Measurements from ENCODE around the gene LINGO4. TPM values are rescaled to one million over a fixed set of nuclear protein-coding genes. Genes with fewer than 3 reads are reported as not detected.

The LINGO4 gene
- total RNA-seq, 1 experiment from 2014 or later = not detected

DNA sequence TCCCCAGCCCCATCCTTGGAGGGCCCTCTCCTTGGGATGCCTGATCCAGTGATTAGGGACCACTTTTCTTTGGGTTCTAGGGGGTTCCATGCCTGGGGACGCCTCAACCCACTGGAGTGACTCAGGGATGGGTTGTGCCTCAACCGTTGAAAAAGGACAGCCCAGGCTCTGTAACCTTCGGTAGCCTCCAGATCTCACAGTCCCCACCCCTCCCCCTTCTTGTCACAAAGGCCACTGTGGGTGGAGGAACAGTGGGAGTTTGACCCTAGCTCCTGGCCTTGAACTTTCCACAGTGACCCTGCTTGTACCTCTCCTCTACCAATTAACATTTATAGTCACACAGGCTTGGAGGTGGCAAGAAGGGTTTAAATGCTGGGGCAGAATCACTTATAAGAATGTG, 29.0 kb upstream of the LINGO4 start:
- no peak for DNase-seq (ENCODE audit: low read depth)

DNA sequence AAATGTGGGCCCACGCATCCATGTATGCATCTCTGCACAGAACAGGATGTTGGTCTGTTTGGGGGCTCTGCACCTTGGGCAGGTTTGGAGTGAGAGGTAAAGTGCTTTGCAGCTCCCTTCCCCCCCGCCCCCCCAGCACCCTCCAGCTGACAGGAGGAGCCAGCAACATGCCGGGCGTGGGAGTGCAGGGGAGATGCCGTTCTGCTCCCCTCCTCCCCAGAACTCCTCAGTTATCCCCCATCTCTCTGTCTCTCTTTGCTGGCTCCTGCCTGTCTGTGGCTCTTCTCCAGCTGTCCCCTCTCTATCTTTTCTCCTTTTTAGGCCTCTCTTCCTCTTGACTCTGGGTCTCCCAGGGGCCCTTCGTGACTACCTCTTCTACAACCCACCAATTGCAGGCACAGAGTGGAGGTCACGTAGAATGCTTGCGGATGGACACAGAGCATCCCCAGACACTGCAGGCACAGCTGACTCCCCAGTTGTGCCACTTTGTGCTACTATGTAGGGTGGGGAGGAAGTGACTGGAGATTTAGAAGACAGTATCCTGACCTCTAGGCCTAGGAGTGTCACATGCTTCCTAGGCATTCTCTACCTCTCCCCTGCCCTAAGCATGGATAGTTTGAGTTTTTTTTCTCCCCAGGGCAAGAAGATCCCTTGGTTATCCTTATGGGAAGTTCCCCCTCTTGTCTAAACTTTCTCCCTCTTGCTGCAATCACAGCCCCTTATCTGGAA, 28.1 kb upstream of the LINGO4 start:
- no peak for DNase-seq (ENCODE audit: low read depth)

DNA sequence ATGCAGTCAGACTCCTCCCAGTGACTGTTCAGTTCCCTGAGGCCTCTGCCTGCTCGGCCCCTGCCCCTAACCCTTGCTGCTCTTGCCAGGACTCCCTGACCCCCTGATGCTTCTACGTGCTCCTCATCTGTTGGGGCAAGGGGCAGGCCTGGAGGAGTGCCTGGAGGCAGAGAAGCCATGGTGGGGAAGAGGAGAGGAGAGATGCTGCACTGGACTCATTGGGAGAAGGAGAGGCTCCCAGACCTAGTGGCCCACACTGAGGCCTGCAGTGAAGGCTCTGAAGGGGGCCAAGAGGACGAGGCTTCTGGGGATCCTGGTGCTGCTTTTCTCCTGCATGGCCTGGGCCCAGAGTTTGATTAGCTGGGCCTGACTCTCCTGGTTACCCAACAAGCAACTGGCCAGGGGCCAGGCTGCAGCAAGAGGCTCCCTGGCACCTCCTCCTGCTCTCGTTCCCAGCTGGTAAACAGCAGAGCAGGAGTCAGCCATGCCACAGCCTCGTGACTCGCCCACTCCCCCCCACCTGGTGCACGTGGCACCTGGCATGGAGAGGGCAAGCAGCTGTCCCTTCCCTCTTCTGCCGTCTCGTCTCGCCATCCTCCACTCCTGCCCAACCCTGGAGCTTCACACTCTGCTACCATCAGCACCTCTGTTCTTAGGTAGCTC, 27.2 kb upstream of the LINGO4 start:
- DNase-seq (ENCODE audit: low read depth) = peak; percentile 21

DNA sequence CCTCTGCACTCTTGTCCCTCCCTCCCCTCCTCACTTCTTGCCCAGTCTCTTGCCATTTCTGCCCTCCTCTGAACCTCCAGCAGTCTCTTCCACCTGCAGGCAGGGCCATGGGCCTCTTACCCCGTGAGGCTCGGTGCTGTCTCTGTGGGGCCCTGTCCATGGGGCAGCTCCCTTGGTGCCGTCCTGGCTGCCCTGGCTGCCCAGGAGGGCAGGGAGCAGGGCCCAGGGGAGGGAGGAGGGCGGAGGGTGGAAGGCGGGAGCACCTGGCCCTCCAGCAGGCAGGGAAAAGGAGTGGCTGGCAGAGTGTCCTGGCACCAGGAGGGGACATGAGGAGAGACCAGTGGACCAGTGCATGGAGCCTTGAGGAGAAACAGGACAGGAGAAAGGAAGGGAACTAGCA, 26.4 kb upstream of the LINGO4 start, which contains the start of gene RORC:
TSS of gene RORC (minus strand) at position 198 of the 400 bp plus-strand sequence. CDS start at position 160, 38 bp downstream.
- DNase-seq (ENCODE audit: low read depth) = no peak

DNA sequence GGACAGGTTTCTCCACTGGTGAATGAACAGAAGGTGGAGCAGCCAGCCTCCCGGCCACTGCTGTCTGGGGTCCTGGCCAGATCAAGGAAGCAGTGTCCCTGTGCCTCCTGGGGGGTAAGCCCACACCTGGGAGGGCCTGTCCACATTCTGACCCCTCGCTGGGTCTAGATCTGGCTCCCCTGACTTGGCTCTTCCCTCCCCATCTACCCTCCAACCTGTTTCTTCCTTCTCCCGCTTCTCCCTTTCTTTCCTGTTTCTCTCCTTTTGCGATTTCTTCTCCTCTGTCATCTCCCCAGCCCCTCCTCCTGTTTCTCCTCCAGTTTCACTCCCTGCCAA, 26.0 kb upstream of the LINGO4 start:
- DNase-seq (ENCODE audit: low read depth) = no peak

DNA sequence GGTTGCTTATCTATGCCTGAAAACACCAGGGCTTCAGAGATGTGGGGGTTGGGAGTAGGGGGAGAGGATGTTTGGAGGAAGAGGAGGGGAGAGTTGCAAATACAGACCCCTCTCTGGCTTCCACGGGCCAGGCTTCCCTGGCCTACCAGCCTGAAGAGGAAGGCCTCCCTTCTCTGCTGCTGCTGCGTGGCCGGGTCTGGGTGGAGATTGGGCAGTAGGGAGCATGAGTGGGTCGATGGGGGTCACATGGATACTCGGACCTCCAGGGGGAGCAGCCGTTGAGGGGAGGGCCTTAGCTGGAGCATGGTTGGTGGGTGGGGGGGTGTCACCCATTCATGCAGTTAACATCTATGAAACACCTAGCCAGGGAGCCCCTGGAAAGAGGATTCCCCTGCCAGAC, 24.8 kb upstream of the LINGO4 start:
- no peak for DNase-seq (ENCODE audit: low read depth)

DNA sequence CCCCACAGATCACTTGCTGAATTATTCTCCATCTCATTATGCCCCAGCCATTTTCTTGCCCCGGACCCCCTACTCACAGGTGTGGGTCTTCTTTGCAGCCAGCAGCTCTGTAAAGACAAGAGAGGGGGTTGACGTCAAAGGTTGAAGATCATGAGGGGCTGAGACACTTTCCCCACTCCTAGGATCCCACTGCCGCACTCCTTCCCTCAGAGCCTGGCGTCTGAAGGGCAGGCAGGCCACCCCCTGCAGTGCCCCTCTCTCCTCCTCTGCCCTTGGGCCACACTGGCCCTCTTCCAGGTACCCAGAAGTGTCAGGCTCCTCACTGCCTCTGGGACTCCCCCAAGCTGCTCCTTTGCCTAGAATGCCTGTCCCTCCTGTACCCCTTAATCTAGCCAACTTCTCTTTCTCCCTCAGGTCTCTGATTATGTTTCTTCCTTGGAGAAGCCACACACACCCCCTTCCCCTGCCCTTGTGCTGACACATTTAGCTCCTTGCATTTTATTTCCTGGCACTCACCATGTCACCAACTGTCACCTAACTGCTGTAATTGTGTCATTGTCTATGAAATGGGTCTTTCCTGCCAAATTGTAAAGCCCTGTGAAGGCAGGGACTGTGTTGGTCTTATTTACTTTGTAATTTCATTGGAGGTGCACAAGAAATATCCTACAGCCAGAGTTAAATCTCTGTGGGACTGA, 24.3 kb upstream of the LINGO4 start:
- no peak for DNase-seq (ENCODE audit: low read depth)

DNA sequence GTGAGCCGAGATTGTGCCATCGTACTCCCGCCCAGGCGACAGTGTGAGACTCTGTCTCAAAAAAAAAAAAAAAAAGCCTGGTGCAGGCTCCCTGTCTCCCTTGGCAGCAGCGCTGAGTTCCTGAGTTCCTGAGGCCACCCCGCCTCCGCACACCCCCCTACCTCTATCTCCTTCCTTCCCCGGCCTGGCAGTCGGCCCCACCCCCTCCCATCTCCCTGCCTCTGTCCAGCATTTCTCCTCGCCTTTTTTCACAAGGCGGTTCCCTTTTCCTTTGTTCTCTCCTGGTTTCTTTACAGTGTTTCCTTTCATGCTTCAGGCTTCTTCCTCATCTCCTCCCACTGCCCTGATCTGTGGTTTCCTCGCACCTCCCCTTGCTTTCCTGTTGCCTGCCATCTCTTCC, 23.7 kb upstream of the LINGO4 start:
- DNase-seq (ENCODE audit: low read depth) = peak; percentile 74

DNA sequence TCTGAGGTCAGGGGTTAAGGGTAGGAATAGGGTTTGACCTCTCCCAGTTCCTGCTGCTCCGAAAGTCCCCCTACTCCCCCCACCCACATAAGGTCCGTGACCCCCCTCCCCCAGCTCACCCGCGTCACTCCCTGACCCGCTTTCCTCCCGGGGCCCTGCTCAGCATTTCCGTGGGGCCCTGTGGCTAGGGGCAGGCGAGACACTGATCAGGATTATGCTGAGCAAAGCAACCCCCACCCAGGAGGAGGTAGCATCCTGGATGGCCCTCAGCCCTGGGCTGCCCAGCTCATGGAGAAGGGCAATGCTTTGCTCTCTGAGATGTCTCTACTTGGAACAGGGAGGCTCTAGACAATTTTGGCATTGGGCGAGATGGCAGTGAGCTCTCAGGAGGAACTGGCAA, 22.6 kb upstream of the LINGO4 start:
- DNase-seq (ENCODE audit: low read depth) = no peak

DNA sequence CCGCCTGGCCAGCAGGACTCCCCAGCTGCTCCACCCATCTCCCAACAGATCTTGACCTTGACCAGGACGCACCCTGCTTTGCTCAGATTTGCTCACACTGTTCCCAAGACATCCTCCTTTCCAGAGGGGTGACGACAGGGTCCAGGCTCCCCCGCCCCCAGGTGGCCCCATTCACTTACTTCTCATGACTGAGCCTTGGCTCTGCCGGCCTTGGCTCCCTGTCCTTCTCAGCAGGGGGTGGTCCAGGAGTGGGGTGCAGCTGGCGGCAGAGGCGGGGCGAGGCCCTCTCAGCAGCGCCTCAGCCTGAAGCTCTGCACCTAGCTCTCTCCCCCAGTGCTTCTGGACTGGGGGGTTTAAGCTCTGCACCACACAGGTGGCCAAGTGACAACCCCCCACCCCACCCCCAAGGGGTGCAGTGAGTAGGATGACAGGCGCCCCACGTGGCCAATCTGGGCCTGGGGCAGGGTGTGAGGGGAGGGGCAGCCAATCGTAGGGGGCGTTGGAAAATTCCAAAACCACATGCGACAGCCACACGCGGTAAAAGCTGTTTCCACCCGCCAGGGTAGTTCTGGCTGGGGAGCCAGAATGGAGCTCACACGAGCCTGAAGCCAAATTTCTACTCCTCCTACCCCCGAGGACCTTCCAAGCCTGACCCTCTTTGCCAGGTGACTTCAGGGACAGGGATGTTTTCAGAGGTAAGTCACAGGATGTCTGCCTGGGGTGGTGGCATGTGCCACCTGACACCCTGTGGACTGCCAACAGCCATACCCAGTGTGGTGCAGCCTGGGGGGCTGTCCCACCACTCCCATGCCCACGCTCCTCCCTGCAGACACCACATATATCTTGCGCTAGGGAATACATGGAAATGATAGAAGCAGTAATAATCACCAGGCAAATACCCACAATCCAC, 20.8 kb upstream of the LINGO4 start:
- no peak for DNase-seq (ENCODE audit: low read depth)

DNA sequence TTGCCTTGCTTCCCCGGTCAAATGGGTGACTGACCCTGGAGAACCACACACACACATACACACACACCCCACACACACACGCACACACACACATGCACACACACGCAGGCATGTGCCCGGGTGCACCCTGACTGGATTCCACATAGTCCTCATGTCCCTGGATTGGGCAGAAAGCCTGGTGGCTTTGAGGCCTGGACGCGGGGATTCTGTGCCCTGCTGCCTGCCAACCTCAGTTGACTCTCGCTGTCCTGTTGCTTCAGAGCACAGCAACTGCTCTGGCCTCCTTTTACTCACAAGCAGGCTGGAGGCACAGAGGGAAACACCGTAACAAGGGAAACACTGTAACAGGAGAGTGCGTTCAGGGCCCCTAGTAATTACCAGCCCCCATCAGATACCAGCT, 20.0 kb upstream of the LINGO4 start:
- DNase-seq (ENCODE audit: low read depth) = no peak

DNA sequence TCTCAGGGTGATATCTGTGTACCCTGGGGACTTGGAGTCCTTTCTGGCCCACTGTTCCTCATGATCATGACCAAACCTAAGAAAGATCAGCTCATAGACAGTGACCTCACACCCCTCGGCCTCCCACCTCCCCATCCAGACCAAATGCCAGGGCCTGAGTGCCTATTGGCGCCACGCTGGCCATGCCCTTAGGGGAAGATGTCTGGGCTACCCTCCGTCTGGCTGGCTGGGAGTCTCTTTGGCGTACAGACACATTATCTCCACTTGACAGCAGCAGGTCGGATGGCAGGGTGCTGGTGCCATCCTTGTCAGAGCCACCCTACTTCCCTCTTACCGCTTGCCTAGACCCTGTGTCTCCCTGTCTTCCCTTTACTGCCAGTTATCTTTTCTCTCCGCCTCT, 18.0 kb upstream of the LINGO4 start:
- DNase-seq (ENCODE audit: low read depth) = no peak

DNA sequence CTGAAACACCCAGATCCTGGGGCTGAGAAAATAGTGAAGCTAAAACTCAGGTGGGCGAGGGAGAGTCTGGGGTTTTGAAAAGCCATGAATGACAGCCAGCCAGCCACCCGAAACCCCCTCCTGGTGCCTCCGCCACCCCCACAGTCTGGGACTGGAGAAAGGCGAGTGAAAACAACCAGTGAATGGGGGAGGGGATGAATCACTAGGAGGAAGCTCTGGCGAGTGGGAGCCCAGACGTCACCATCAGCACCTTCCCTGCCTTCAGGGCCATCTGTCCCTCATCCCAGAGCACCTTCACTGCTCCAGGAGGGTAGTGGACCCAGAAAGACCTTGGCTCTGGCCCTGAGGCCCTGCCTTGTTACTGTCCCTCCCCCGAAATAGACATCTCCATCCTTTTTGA, 17.2 kb upstream of the LINGO4 start:
- peak; percentile 23 for DNase-seq (ENCODE audit: low read depth)

DNA sequence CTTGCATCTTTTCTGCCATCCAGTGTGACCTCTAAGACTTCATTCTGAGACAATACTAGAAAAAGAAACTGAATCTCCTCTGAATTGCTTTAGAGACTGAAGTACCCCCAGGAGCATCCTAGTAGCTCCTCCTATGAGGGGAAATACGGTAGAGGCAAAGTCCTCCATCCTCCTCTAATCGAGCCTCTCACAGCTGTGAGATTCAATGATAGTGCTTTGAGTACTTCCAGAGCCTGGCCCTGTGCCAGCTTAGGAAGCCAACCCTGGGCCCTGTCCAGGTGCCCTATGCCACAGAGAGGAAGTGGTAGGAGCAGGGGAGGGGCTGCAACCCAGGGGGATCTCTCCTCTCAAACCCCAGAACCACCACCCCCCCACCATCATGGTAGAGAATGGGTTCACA, 15.7 kb upstream of the LINGO4 start:
- DNase-seq (ENCODE audit: low read depth) = no peak

DNA sequence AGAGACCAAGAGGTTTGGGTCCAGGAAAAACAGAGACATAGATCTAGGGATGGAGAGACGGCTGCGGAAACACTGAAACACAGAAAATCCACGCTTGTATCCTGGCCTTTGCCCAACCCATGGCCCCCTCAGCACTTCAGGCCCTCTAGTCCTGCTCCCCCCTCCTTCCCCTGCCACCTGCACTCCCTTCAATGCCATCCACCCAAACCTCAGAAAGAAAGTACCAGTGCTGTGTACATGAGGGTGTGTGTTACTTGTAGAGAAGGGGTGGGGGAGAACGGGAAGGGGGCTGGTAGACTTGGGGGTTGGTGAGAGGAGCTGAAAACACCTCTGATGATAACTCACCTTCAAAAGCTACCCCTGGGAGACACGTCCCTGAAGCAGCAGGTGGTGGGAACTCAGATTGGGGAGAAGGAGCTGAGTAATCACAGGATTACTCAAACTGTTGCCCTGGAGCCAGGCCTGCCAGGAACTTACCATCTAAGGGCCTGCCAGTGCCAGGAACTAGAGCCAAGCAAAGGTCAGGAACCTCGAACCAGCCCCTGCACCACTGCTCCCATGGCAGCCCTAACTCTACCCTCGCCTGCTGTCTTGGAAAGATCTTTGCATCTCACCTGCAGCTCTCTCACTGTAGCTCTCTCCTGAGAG, 14.9 kb upstream of the LINGO4 start:
- peak; percentile 19 for DNase-seq (ENCODE audit: low read depth)

DNA sequence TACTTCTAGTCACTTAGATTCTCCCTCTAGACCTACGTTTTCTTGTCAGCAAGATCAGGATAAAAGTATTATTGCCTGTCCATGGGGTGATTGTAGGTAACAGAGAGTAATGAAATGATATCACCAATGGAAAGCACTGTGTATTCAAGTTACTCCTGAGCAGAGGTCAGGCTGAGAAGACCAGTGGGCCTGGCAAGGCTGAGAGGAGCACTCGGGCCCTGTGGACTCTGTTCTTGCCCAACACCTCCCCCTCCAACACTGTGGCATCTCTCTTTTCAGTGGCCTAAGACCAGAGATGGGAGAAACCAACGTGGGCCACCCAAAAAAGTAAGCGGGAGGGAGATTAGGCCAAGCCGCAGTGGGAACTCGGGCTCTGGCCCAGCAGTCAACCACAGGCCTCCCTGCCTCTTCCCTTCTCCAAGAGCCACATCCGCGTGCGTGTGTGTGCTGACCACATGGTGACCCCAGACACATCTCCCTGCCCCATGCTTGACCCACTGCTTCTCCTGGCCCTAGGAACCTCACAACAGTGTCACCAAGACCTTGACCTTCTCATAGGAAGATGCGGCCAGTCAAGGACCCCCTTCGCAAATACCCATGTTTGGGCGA, 14.1 kb upstream of the LINGO4 start:
- DNase-seq (ENCODE audit: low read depth) = no peak

DNA sequence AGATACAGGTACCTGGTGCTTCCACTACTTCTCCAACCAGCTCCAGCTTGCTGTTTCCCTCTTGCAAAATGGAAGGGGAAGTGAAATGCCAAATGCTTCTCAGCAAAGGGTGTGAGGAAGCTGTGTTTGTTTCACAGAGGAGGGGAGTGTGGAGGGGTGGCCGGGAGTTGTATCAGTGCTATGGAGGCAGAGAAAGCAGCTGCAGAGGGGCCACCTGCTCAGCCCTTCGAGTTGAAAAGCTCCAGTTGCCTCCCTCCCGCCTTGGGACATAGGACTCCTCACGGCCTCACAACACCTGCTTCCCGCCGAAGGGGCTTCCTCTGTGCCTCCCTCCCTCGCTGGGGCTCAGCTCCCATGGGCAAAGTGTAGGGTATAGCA, 12.1 kb upstream of the LINGO4 start:
- DNase-seq (ENCODE audit: low read depth) = no peak

DNA sequence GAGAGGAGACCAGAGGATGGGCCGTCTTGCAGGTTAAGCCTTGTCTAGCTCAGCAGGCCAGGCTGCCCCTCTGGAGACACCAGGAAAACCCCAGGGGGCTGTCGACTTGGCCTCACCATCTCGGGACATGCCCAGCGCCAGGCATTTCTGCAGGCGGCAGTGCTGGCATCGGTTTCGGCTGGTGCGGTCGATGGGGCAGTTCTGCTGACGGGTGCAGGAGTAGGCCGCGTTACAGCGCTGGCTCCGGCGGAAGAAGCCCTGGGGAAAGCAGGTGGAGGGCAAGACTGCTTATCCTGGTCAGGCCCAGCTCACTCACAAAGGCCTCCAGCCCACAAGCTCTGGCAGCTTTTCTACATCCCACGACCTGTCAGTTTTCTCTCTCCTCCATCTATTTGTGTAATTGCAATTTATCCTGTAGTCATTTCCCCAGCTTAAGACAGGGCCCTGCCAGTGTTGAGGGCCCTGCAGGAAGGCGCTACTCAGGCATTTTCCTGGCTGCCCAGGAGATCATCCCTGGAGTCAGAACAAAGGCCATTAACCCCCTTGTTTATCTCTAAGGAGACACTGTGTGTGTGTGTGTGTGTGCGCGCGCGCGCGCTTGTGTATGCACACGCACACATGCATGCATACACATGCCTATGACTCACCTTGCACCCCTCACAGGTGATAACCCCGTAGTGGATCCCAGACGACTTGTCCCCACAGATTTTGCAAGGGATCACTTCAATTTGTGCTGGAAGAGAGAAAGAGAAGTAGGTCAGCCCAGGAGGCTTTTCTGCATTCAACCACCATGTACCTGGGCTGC, 11.5 kb upstream of the LINGO4 start:
- DNase-seq (ENCODE audit: low read depth) = no peak

DNA sequence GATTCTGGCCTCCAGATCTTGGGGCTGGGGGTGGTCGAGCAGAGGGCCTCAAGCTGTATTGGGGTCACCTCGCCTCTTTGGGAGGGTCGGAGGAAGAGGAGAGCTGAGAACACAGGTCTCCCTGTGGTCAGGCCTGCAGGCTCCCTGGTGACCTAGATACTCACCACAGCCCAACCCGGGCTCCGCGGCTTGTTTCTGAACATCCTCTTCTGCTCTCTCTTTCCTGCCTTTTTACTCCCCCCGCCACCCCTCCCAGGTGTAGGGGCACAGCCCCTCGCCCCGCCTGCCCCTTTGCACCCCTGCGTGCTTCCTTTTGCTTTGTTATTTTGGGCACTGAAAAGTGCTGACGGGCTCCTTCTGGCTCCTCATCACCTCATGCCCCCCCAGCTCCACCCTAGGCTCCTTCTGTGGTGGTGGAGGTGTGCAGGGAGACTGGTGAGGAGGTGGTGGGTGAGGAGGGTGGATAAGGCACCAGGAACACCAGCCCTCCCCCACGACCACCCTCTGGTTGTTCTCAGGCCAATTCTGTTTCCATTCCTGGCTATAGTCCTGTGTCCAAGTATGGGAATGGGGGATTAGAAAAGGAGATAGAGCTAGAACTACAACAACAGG, 10.6 kb upstream of the LINGO4 start:
- no peak for DNase-seq (ENCODE audit: low read depth)
